ENCODE data around the gene GHR.

GHR gene

DNA sequence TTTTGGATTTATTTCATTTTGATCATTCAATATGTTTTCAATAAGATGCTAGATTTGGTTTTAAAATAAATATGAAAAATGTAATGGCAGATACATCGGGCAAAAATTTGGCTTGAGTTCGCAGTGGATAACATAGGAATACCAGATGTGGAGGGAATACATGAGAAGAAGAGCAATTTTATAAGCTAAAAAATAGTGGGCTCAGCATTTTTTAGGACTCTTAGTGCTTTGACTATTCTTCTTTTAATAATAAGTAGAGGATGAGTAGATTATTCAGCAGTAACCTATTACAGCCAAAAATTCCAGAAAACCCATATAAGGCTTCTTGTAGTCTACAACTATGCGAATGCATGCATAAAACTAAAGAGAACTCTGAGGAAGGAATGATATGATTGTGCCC is 22.8 kb upstream of the GHR start:
- no peak for TF ChIP-seq POLR2AphosphoS5 (IDR thresholded peaks at IDR 0.05; ENCODE audit: low read depth)
- TF ChIP-seq CTCF (IDR thresholded peaks at IDR 0.05; ENCODE audit: insufficient read depth, low read length), result no peak
- no peak overlapping the region for H3K4me3 ChIP-seq (replicated peaks; ENCODE audit: insufficient read depth, low read length)
- H3K27ac ChIP-seq (replicated peaks), result no peak overlapping the region
- no peak for DNase-seq (ENCODE audit: low read depth in 1 of 2, low spot score in 1 of 2)
- H3K27me3 ChIP-seq (ENCODE audit: insufficient read depth, poor library complexity, severe bottlenecking), result no peaks in the 10 kb centered on the region

- Histone ChIP-seq H3K27ac (replicated peaks) (no peak overlapping the region), H3K27me3 (ENCODE audit: insufficient read depth, poor library complexity, severe bottlenecking) (peaks cover under 1% of the 10 kb centered on the region), H3K4me3 (replicated peaks; ENCODE audit: insufficient read depth, low read length) (no peak overlapping the region)
- TF ChIP-seq, protein P1, sequence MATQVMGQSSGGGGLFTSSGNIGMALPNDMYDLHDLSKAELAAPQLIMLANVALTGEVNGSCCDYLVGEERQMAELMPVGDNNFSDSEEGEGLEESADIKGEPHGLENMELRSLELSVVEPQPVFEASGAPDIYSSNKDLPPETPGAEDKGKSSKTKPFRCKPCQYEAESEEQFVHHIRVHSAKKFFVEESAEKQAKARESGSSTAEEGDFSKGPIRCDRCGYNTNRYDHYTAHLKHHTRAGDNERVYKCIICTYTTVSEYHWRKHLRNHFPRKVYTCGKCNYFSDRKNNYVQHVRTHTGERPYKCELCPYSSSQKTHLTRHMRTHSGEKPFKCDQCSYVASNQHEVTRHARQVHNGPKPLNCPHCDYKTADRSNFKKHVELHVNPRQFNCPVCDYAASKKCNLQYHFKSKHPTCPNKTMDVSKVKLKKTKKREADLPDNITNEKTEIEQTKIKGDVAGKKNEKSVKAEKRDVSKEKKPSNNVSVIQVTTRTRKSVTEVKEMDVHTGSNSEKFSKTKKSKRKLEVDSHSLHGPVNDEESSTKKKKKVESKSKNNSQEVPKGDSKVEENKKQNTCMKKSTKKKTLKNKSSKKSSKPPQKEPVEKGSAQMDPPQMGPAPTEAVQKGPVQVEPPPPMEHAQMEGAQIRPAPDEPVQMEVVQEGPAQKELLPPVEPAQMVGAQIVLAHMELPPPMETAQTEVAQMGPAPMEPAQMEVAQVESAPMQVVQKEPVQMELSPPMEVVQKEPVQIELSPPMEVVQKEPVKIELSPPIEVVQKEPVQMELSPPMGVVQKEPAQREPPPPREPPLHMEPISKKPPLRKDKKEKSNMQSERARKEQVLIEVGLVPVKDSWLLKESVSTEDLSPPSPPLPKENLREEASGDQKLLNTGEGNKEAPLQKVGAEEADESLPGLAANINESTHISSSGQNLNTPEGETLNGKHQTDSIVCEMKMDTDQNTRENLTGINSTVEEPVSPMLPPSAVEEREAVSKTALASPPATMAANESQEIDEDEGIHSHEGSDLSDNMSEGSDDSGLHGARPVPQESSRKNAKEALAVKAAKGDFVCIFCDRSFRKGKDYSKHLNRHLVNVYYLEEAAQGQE (IDR thresholded peaks at IDR 0.05; ENCODE audit: insufficient replicate concordance, low read depth), result no peak
- TF ChIP-seq GABPA (IDR thresholded peaks at IDR 0.05; ENCODE audit: low read depth), result no peak
- TF ChIP-seq CTCF (IDR thresholded peaks at IDR 0.05; ENCODE audit: insufficient read depth, low read length), result no peak
- TF ChIP-seq POLR2AphosphoS5 (IDR thresholded peaks at IDR 0.05; ENCODE audit: low read depth), result no peak
- no peak for TF ChIP-seq SPI1 (IDR thresholded peaks at IDR 0.05; ENCODE audit: borderline replicate concordance, low read depth)
- DNase-seq (ENCODE audit: low read depth in 1 of 2, low spot score in 1 of 2), result no peak
Observed at GRCh38 chr5:42403236-42403635, 20.0 kb upstream of the GHR start.

DNA sequence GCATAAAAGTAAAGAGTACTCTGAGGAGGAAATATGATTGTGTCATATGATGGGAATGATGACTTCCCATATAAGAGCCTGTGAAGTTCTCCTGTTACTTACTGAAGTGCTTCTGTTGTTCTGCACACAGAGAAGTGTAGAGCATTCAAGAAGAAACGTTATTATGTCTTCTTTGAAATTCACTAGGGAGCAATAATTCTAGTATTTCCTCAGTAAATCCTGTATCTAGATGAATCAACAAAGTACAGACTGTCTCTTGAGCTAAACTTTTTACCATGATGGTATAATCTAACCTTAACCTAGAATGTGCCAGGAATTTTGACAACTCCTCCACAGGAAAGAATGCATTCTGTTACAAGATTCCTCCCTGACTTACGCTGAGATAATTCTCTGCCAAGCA is 18.9 kb upstream of the GHR start:
- TF ChIP-seq GABPA (IDR thresholded peaks at IDR 0.05; ENCODE audit: low read depth) (no peak), CTCF (IDR thresholded peaks at IDR 0.05; ENCODE audit: insufficient read depth, low read length) (no peak), POLR2AphosphoS5 (IDR thresholded peaks at IDR 0.05; ENCODE audit: low read depth) (no peak), SPI1 (IDR thresholded peaks at IDR 0.05; ENCODE audit: borderline replicate concordance, low read depth) (no peak)
- TF ChIP-seq, protein P1 (IDR thresholded peaks at IDR 0.05; ENCODE audit: insufficient replicate concordance, low read depth), result no peak
- Histone ChIP-seq H3K27ac (replicated peaks) (no peak overlapping the region), H3K4me3 (replicated peaks; ENCODE audit: insufficient read depth, low read length) (no peak overlapping the region), H3K27me3 (ENCODE audit: insufficient read depth, poor library complexity, severe bottlenecking) (peaks cover 2% of the 10 kb centered on the region)
- no peak for DNase-seq (ENCODE audit: low read depth in 1 of 2, low spot score in 1 of 2)

DNA sequence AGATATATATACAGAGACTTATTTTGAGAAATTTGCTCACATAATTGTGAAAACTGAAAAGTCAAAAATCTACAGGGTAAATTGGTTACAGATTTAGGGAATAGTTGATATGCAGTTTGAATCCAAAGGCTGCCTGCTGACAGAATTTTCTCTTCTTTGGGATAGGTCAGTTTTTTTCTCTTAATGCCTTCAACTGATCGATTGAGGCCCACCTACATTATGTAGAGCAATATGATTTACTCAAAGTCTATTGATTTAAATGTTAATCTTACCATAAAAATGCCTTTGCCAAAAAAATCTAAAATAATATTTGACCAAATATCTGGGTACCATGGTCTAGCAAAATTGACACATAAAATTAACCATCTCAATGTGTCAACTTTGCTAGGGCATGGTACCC is 3.9 kb upstream of the GHR start:
- no peak for DNase-seq (ENCODE audit: low read depth in 1 of 2, low spot score in 1 of 2)
- Histone ChIP-seq H3K4me3 (replicated peaks; ENCODE audit: insufficient read depth, low read length) (no peak overlapping the region), H3K27ac (replicated peaks) (no peak overlapping the region), H3K27me3 (ENCODE audit: insufficient read depth, poor library complexity, severe bottlenecking) (peaks cover 10% of the 10 kb centered on the region)
- TF ChIP-seq GABPA (IDR thresholded peaks at IDR 0.05; ENCODE audit: low read depth) (no peak), POLR2AphosphoS5 (IDR thresholded peaks at IDR 0.05; ENCODE audit: low read depth) (no peak), SPI1 (IDR thresholded peaks at IDR 0.05; ENCODE audit: borderline replicate concordance, low read depth) (no peak), CTCF (IDR thresholded peaks at IDR 0.05; ENCODE audit: insufficient read depth, low read length) (no peak)
- TF ChIP-seq, protein P1 (IDR thresholded peaks at IDR 0.05; ENCODE audit: insufficient replicate concordance, low read depth), result no peak

All from HL-60 (cell line).